Mesothelial cell of epicardium (in vitro differentiated cells): ENCODE results near the gene MYH10. TPM values are rescaled to one million over a fixed set of nuclear protein-coding genes. Genes with fewer than 3 reads are reported as not detected.

Experiments used
- DNase-seq, 2 experiments: peaks; one replicate each; pipeline ENCODE4 v3.0.0; 2021; ENCODE audit warnings: low spot score in 2 of 2; ENCODE audit not compliant: unreplicated experiment in 2 of 2
- H3K27ac Mint-ChIP-seq: 2 replicates; pipeline ENCODE4 v1.8.0; 2021; ENCODE audit warnings: mixed read lengths
- H3K27me3 Mint-ChIP-seq: 2 replicates; pipeline ENCODE4 v1.8.0; 2021; ENCODE audit warnings: low read depth, mixed read lengths
- H3K36me3 Mint-ChIP-seq: 2 replicates; pipeline ENCODE4 v1.8.0; 2021; ENCODE audit warnings: mixed read lengths
- H3K4me1 Mint-ChIP-seq: 2 replicates; pipeline ENCODE4 v1.8.0; 2021; ENCODE audit warnings: mixed read lengths
- H3K4me3 Mint-ChIP-seq: 2 replicates; pipeline ENCODE4 v1.8.0; 2021; ENCODE audit warnings: mild to moderate bottlenecking, moderate library complexity, mixed read lengths
- H3K9me3 Mint-ChIP-seq: 2 replicates; pipeline ENCODE4 v1.8.0; 2021; ENCODE audit warnings: mixed read lengths
- CTCF ChIP-seq: fragments of 200-600 bp; sonication (generic); IDR thresholded peaks from one replicate; pipeline ENCODE4 v1.5.0; 2021; ENCODE audit warnings: antibody characterized with exemption; ENCODE audit not compliant: unreplicated experiment
- total RNA-seq: library from RNA; stranded (reverse); gene quantifications from 3 replicates; pipeline ENCODE4 v1.2.1, GENCODE V29; 2021

The MYH10 gene
- total RNA-seq, 1 donor from 2014 or later, result 328 TPM

- TF ChIP-seq CTCF, result no peak
- Mint-ChIP-seq H3K9me3 (no peaks in the 10 kb centered on the region), H3K36me3 (peaks cover 19% of the 10 kb centered on the region), H3K4me3 (no peak overlapping the region), H3K4me1 (peaks cover 22% of the 10 kb centered on the region), H3K27ac (no peak overlapping the region), H3K27me3 (no peaks in the 10 kb centered on the region)
- no peak for DNase-seq
These were observed 163.7 kb downstream of the MYH10 start for GRCh38 chr17:8466873-8467272.

GRCh38 chr17:8466456-8466855 is 164.1 kb downstream of the MYH10 start:
- TF ChIP-seq CTCF, result no peak
- no peak overlapping the region for H3K4me3 Mint-ChIP-seq
- peak overlapping the region; percentile 54 for H3K27ac Mint-ChIP-seq
- no peak for DNase-seq
- peaks cover 21% of the 10 kb centered on the region for H3K36me3 Mint-ChIP-seq
- peaks cover 22% of the 10 kb centered on the region for H3K4me1 Mint-ChIP-seq
- no peaks in the 10 kb centered on the region for H3K27me3 Mint-ChIP-seq
- H3K9me3 Mint-ChIP-seq, result no peaks in the 10 kb centered on the region

GRCh38 chr17:8465759-8466158 is 164.8 kb downstream of the MYH10 start:
- Mint-ChIP-seq H3K9me3 (no peaks in the 10 kb centered on the region), H3K4me1 (peaks cover 22% of the 10 kb centered on the region), H3K36me3 (peaks cover 19% of the 10 kb centered on the region), H3K27ac (peak overlapping the region; percentile 10), H3K27me3 (no peaks in the 10 kb centered on the region), H3K4me3 (no peak overlapping the region)
- DNase-seq, result no peak
- no peak for TF ChIP-seq CTCF

GRCh38 chr17:8465356-8465755 is 165.2 kb downstream of the MYH10 start:
- Mint-ChIP-seq H3K9me3 (no peaks in the 10 kb centered on the region), H3K27ac (peak overlapping the region; percentile 18), H3K36me3 (peaks cover 19% of the 10 kb centered on the region), H3K4me1 (peaks cover 22% of the 10 kb centered on the region), H3K4me3 (no peak overlapping the region), H3K27me3 (no peaks in the 10 kb centered on the region)
- no peak for DNase-seq
- no peak for TF ChIP-seq CTCF

- H3K9me3 Mint-ChIP-seq, result no peaks in the 10 kb centered on the region
- H3K4me3 Mint-ChIP-seq, result no peak overlapping the region
- peak overlapping the region; percentile 18 for H3K27ac Mint-ChIP-seq
- H3K27me3 Mint-ChIP-seq, result no peaks in the 10 kb centered on the region
- H3K36me3 Mint-ChIP-seq, result peaks cover 22% of the 10 kb centered on the region
- DNase-seq, result no peak
- peaks cover 22% of the 10 kb centered on the region for H3K4me1 Mint-ChIP-seq
- no peak for TF ChIP-seq CTCF
These were observed 165.6 kb downstream of the MYH10 start for GRCh38 chr17:8464941-8465340.

- TF ChIP-seq CTCF, result no peak
- DNase-seq, result no peak
- Mint-ChIP-seq H3K27ac (no peak overlapping the region), H3K36me3 (peaks cover 25% of the 10 kb centered on the region), H3K4me1 (peaks cover 22% of the 10 kb centered on the region), H3K4me3 (no peak overlapping the region), H3K27me3 (no peaks in the 10 kb centered on the region), H3K9me3 (no peaks in the 10 kb centered on the region)
These were observed 167.4 kb downstream of the MYH10 start for GRCh38 chr17:8463099-8463498.
